Esophagus muscularis mucosa (tissue), 4 donors: Measurements from ENCODE around the gene SLC19A3. TPM values are rescaled to one million over a fixed set of nuclear protein-coding genes. Genes with fewer than 3 reads are reported as not detected.

ENCODE experiments used
- DNase-seq: peaks from one replicate; pipeline ENCODE4 v3.0.0-alpha.2; 2017; ENCODE audit errors: extremely low spot score
- H3K27ac ChIP-seq, 4 donors: fragments of 200-600 bp; sonication (generic); replicated peaks in 1 of 4; 1 replicate in 3 of 4; 2 replicates in 1 of 4; pipeline ENCODE4 v1.5.1; 2016 to 2019; ENCODE audit warnings: mild to moderate bottlenecking in 1 of 4
- H3K27me3 ChIP-seq, 4 donors: fragments of 200-600 bp; sonication (generic); one replicate each; pipeline versions ENCODE4 v1.5.1 to v1.6.0; 2016 to 2019
- H3K36me3 ChIP-seq, 4 donors: fragments of 200-600 bp; sonication (generic); one replicate each; pipeline ENCODE4 v1.5.1; 2016 to 2019
- H3K4me1 ChIP-seq, 4 donors: fragments of 200-600 bp; sonication (generic); one replicate each; pipeline ENCODE4 v1.5.1; 2016 to 2019
- H3K4me3 ChIP-seq, 4 donors: fragments of 200-600 bp; sonication (generic); 1 replicate in 2 of 4; 2 replicates in 2 of 4; pipeline ENCODE4 v1.5.1; 2016 to 2019; ENCODE audit warnings: mild to moderate bottlenecking in 4 of 4, moderate library complexity in 1 of 4
- H3K9me3 ChIP-seq, 4 donors: fragments of 200-600 bp; sonication (generic); 1 replicate in 3 of 4; 2 replicates in 1 of 4; pipeline ENCODE4 v1.5.1; 2016 to 2019
- CTCF ChIP-seq, 3 experiments: fragments of 200-600 bp in 2 of 3; fragments of 450-650 bp in 1 of 3; sonication (generic) in 2 of 3; IDR thresholded peaks; one replicate each; pipeline ENCODE4 v1.5.1; 2017 to 2019; ENCODE audit warnings: antibody characterized with exemption in 3 of 3, mild to moderate bottlenecking in 2 of 3, moderate library complexity in 1 of 3
- EP300 ChIP-seq: sonication (generic); formaldehyde crosslinking; IDR thresholded peaks from one replicate; pipeline ENCODE4 v1.6.1; 2017; ENCODE audit warnings: antibody characterized with exemption
- POLR2A ChIP-seq: fragments of 450-650 bp; IDR thresholded peaks from one replicate; pipeline ENCODE4 v1.6.1; 2017; ENCODE audit warnings: antibody characterized with exemption, moderate library complexity, mild to moderate bottlenecking, low read depth
- POLR2AphosphoS5 ChIP-seq, 2 donors: sonication (generic); formaldehyde crosslinking; IDR thresholded peaks; one replicate each; pipeline ENCODE4 v1.6.1; 2017; ENCODE audit warnings: antibody characterized with exemption in 2 of 2
- WGBS: methylation state at CpG from one replicate; pipeline ENCODE4 v1.1.5; 2018; 5-methylcytosine and 5-hydroxymethylcytosine counted together
- intact Hi-C: fragments of 100-400 bp; cut with DNase I; formaldehyde crosslinking; loops from one replicate; pipeline ENCODE4 v1.15.1; 2023
- total RNA-seq, 4 donors: library from RNA; depleted of rRNA; stranded (reverse); fragments of >200 nt; gene quantifications; one replicate each; pipeline versions ENCODE4 v1.1.0 to v1.2.1, GENCODE V29; 2016

The SLC19A3 gene
- total RNA-seq, 4 donors from 2014 or later = 0.40 to 1.5 (median 0.69) TPM

- no peaks in the 10 kb centered on the region for H3K27me3 ChIP-seq
- H3K27ac ChIP-seq = no peak overlapping the region
- intact Hi-C loops = loop anchor here (5.0 kb wide), 1 partner anchor 59 kb away; no protein-coding TSS in a partner anchor
- H3K4me3 ChIP-seq = no peak overlapping the region
- TF ChIP-seq POLR2AphosphoS5 (IDR thresholded peaks at IDR 0.05) (no peak), CTCF (IDR thresholded peaks at IDR 0.05) (no peak), EP300 (no peak), POLR2A (no peak)
- no peaks in the 10 kb centered on the region for H3K9me3 ChIP-seq
- no peak for DNase-seq
- H3K36me3 ChIP-seq = no peaks in the 10 kb centered on the region
- peaks cover 0 to 22% (median 19%) of the 10 kb centered on the region in 4 donors for H3K4me1 ChIP-seq
- WGBS = 93% methylated on average over 2 of the region's 2 CpGs
Measured at GRCh38 chr2:227716501-227716900, 1.3 kb downstream of the SLC19A3 start.

- no peaks in the 10 kb centered on the region for H3K36me3 ChIP-seq
- no peak overlapping the region for H3K27ac ChIP-seq
- WGBS = 100% methylated on average over 1 of the region's 1 CpG
- H3K27me3 ChIP-seq = no peaks in the 10 kb centered on the region
- H3K4me3 ChIP-seq = no peak overlapping the region
- intact Hi-C loops = no loop called here
- TF ChIP-seq POLR2AphosphoS5 (IDR thresholded peaks at IDR 0.05) (no peak), EP300 (no peak), CTCF (IDR thresholded peaks at IDR 0.05) (no peak), POLR2A (no peak)
- no peak for DNase-seq
- H3K4me1 ChIP-seq = peaks cover 0 to 13% (median 12%) of the 10 kb centered on the region in 4 donors
- no peaks in the 10 kb centered on the region for H3K9me3 ChIP-seq
Measured at GRCh38 chr2:227713291-227713690, 4.5 kb downstream of the SLC19A3 start.

GRCh38 chr2:227710986-227711385 is 6.8 kb downstream of the SLC19A3 start:
- no peak overlapping the region for H3K27ac ChIP-seq
- no peak overlapping the region for H3K4me3 ChIP-seq
- intact Hi-C loops = no loop called here
- H3K36me3 ChIP-seq = no peaks in the 10 kb centered on the region
- 91% methylated on average over 7 of the region's 7 CpGs for WGBS
- no peaks in the 10 kb centered on the region for H3K27me3 ChIP-seq
- peak; percentile 72 for DNase-seq
- H3K4me1 ChIP-seq = no peaks in the 10 kb centered on the region
- no peak for TF ChIP-seq POLR2A
- TF ChIP-seq POLR2AphosphoS5 (IDR thresholded peaks at IDR 0.05) = no peak
- no peak for TF ChIP-seq CTCF (IDR thresholded peaks at IDR 0.05)
- no peak for TF ChIP-seq EP300
- no peaks in the 10 kb centered on the region for H3K9me3 ChIP-seq

GRCh38 chr2:227707390-227707789 is 10.4 kb downstream of the SLC19A3 start:
- Histone ChIP-seq H3K27me3 (no peaks in the 10 kb centered on the region), H3K4me1 (no peaks in the 10 kb centered on the region), H3K36me3 (no peaks in the 10 kb centered on the region), H3K27ac (no peak overlapping the region), H3K9me3 (no peaks in the 10 kb centered on the region), H3K4me3 (no peak overlapping the region)
- intact Hi-C loops = no loop called here
- 89% methylated on average over 6 of the region's 6 CpGs for WGBS
- TF ChIP-seq POLR2A (no peak), EP300 (no peak), CTCF (IDR thresholded peaks at IDR 0.05) (no peak), POLR2AphosphoS5 (IDR thresholded peaks at IDR 0.05) (no peak)
- peak; percentile 62 for DNase-seq

GRCh38 chr2:227706859-227707258 is 11.0 kb downstream of the SLC19A3 start:
- TF ChIP-seq POLR2AphosphoS5 (IDR thresholded peaks at IDR 0.05) (no peak), CTCF (IDR thresholded peaks at IDR 0.05) (no peak), POLR2A (no peak), EP300 (no peak)
- H3K27ac ChIP-seq = no peak overlapping the region
- H3K36me3 ChIP-seq = no peaks in the 10 kb centered on the region
- intact Hi-C loops = no loop called here
- WGBS = 82% methylated on average over 4 of the region's 4 CpGs
- DNase-seq = peak; percentile 55
- H3K9me3 ChIP-seq = no peaks in the 10 kb centered on the region
- H3K4me1 ChIP-seq = no peaks in the 10 kb centered on the region
- H3K4me3 ChIP-seq = no peak overlapping the region
- no peaks in the 10 kb centered on the region for H3K27me3 ChIP-seq
